KMS-11 (cell line): ENCODE data around the gene KRTAP24-1.

Source experiments
- H2AFZ ChIP-seq: fragments of 200-600 bp; sonication (generic); 2 replicates; pipeline ENCODE4 v1.6.1; 2016; ENCODE audit warnings: antibody characterized with exemption, mixed run types, low read depth
- H3K27ac ChIP-seq: fragments of 200-600 bp; sonication (generic); 2 replicates; pipeline ENCODE4 v1.6.1; 2016; ENCODE audit warnings: mild to moderate bottlenecking, mixed run types
- H3K27me3 ChIP-seq: fragments of 200-600 bp; sonication (generic); 2 replicates; pipeline ENCODE4 v1.6.1; 2017; ENCODE audit warnings: mild to moderate bottlenecking, low read depth, mixed run types, moderate library complexity; ENCODE audit not compliant: insufficient read depth
- H3K36me3 ChIP-seq: fragments of 200-600 bp; sonication (generic); 2 replicates; pipeline ENCODE4 v1.6.1; 2017; ENCODE audit warnings: mild to moderate bottlenecking, mixed run types; ENCODE audit not compliant: insufficient read depth
- H3K4me1 ChIP-seq: fragments of 200-600 bp; sonication (generic); 2 replicates; pipeline ENCODE4 v1.6.1; 2016; ENCODE audit warnings: mild to moderate bottlenecking, low read depth, mixed run types; ENCODE audit not compliant: poor library complexity, severe bottlenecking
- H3K4me2 ChIP-seq: fragments of 200-600 bp; sonication (generic); 2 replicates; pipeline ENCODE4 v1.7.0; 2016; ENCODE audit warnings: mild to moderate bottlenecking, mixed run types
- H3K4me3 ChIP-seq: fragments of 200-600 bp; sonication (generic); IDR thresholded peaks from 2 replicates; pipeline ENCODE4 v1.6.1; 2017; ENCODE audit warnings: low read depth, low read length, mixed read lengths; ENCODE audit not compliant: insufficient read depth
- H3K79me2 ChIP-seq: fragments of 200-600 bp; sonication (generic); 2 replicates; pipeline ENCODE4 v1.6.1; 2016; ENCODE audit warnings: low read depth, mixed run types; ENCODE audit not compliant: insufficient read depth
- H3K9ac ChIP-seq: fragments of 200-600 bp; sonication (generic); 2 replicates; pipeline ENCODE4 v1.6.1; 2016; ENCODE audit warnings: mild to moderate bottlenecking, mixed run types
- H4K20me1 ChIP-seq: fragments of 200-600 bp; sonication (generic); 2 replicates; pipeline ENCODE4 v1.6.1; 2016; ENCODE audit warnings: mild to moderate bottlenecking, mixed run types; ENCODE audit not compliant: insufficient read depth
- CTCF ChIP-seq: fragments of 200-600 bp; sonication (generic); conservative IDR thresholded peaks from 2 replicates; pipeline ENCODE4 v1.6.1; 2017; ENCODE audit warnings: low read depth, mild to moderate bottlenecking, antibody characterized with exemption, low read length, moderate library complexity, mixed read lengths

The KRTAP24-1 gene

GRCh38 chr21:30282850-30283249, at the start of gene KRTAP24-1:
Gene KRTAP24-1, minus strand, starts transcription at chr21:30282950. Its CDS starts 18 bp downstream, at chr21:30282932.
- H3K9ac ChIP-seq: no peak within 1 kb of the TSS

GRCh38 chr21:30329203-30329875, 46.6 kb upstream of the KRTAP24-1 start:
- Histone ChIP-seq H3K36me3 (no peaks in the 10 kb centered on the region), H2AFZ (no peak overlapping the region), H3K4me2 (no peak overlapping the region), H3K4me3 (no peak overlapping the region), H3K27me3 (no peaks in the 10 kb centered on the region), H3K27ac (no peak overlapping the region), H3K9ac (no peak overlapping the region), H4K20me1 (no peaks in the 10 kb centered on the region), H3K4me1 (no peaks in the 10 kb centered on the region), H3K79me2 (no peaks in the 10 kb centered on the region)
- TF ChIP-seq CTCF: no peak

More at GRCh38 chr21:30282850-30283249, at the start of gene KRTAP24-1:
- Histone ChIP-seq H3K36me3 (no peaks in the 10 kb centered on the region), H3K4me1 (no peaks in the 10 kb centered on the region), H4K20me1 (no peaks in the 10 kb centered on the region), H3K4me3 (no peak within 1 kb of the TSS), H3K79me2 (no peaks in the 10 kb centered on the region), H2AFZ (no peak within 1 kb of the TSS), H3K27me3 (no peaks in the 10 kb centered on the region), H3K4me2 (no peak within 1 kb of the TSS), H3K27ac (no peak within 1 kb of the TSS)
- TF ChIP-seq CTCF: no peak

GRCh38 chr21:30326390-30326789, 43.6 kb upstream of the KRTAP24-1 start:
- H4K20me1 ChIP-seq: no peaks in the 10 kb centered on the region
- no peak for TF ChIP-seq CTCF

GRCh38 chr21:30320215-30320614, 37.5 kb upstream of the KRTAP24-1 start, which contains the start of gene KRTAP26-1:
Gene KRTAP26-1, minus strand, starts transcription at chr21:30320315. Its CDS starts 280 bp downstream, at chr21:30320035.
- Histone ChIP-seq H3K4me2 (no peak within 1 kb of the TSS), H3K36me3 (no peaks in the 10 kb centered on the region), H2AFZ (no peak within 1 kb of the TSS), H3K9ac (no peak within 1 kb of the TSS), H3K4me1 (no peaks in the 10 kb centered on the region), H3K27me3 (no peaks in the 10 kb centered on the region), H3K27ac (no peak within 1 kb of the TSS), H4K20me1 (no peaks in the 10 kb centered on the region), H3K4me3 (no peak within 1 kb of the TSS), H3K79me2 (no peaks in the 10 kb centered on the region)
- TF ChIP-seq CTCF: no peak

More at GRCh38 chr21:30326390-30326789, 43.6 kb upstream of the KRTAP24-1 start:
- H3K4me3 ChIP-seq: no peak overlapping the region
- H2AFZ ChIP-seq: no peak overlapping the region
- no peak overlapping the region for H3K9ac ChIP-seq
- H3K4me2 ChIP-seq: no peak overlapping the region
- H3K27ac ChIP-seq: no peak overlapping the region
- no peaks in the 10 kb centered on the region for H3K79me2 ChIP-seq
- H3K27me3 ChIP-seq: no peaks in the 10 kb centered on the region
- H3K36me3 ChIP-seq: no peaks in the 10 kb centered on the region
- H3K4me1 ChIP-seq: no peaks in the 10 kb centered on the region
